Upper lobe of left lung (tissue), 4 donors: Measurements from ENCODE around the gene FEM1A.

ENCODE experiments used
- EP300 ChIP-seq, 4 donors: sonication (generic); formaldehyde crosslinking; IDR thresholded peaks; one replicate each; pipeline ENCODE4 v1.5.1; 2017; ENCODE audit warnings: antibody characterized with exemption in 4 of 4, control low read depth in 2 of 4
- POLR2A ChIP-seq, 4 donors: fragments of 450-650 bp; IDR thresholded peaks; one replicate each; pipeline ENCODE4 v1.5.1; 2016 to 2017; ENCODE audit warnings: antibody characterized with exemption in 4 of 4, mild to moderate bottlenecking in 2 of 4
- TF ChIP-seq, protein P1 (sequence below), 6 experiments: fragments of 450-650 bp in 4 of 6; fragments of 200-600 bp in 2 of 6; sonication (generic) in 2 of 6; IDR thresholded peaks; one replicate each; pipeline ENCODE4 v1.5.1; 2016 to 2019; ENCODE audit warnings: antibody characterized with exemption in 6 of 6

DNA sequence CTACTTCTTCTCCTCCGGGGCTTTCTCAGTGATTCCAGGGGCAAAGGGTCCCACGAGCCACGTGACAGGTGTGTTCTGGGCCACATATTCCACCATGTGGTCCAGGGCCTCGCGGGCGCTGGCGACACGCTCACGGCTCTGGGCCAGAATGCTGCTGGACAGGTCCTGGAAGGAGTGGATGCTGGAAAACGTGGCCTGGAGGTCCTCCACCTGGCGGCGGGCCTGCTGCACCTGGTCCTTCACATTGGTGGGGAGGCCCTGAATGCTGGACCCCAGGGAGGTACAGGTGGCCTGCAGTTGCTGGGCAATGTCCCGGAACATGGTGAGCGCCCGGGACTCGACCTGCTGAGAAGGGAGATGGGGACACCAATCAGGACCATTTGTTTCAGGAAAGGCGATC, 47.7 kb downstream of the FEM1A start:
- TF ChIP-seq POLR2A (IDR thresholded peaks at IDR 0.05): no peak
- TF ChIP-seq, protein P1, sequence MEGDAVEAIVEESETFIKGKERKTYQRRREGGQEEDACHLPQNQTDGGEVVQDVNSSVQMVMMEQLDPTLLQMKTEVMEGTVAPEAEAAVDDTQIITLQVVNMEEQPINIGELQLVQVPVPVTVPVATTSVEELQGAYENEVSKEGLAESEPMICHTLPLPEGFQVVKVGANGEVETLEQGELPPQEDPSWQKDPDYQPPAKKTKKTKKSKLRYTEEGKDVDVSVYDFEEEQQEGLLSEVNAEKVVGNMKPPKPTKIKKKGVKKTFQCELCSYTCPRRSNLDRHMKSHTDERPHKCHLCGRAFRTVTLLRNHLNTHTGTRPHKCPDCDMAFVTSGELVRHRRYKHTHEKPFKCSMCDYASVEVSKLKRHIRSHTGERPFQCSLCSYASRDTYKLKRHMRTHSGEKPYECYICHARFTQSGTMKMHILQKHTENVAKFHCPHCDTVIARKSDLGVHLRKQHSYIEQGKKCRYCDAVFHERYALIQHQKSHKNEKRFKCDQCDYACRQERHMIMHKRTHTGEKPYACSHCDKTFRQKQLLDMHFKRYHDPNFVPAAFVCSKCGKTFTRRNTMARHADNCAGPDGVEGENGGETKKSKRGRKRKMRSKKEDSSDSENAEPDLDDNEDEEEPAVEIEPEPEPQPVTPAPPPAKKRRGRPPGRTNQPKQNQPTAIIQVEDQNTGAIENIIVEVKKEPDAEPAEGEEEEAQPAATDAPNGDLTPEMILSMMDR (IDR thresholded peaks at IDR 0.05): no peak
- TF ChIP-seq EP300 (IDR thresholded peaks at IDR 0.05): no peak
